GOT3 (cell line): ENCODE data around the gene MEI4.
"Not testable (repeated sequence)": the region's sequence is repeated elsewhere in the genome, so short reads cannot be mapped to it uniquely, and the experiment has no call there.

ENCODE experiments used
- DNase-seq: peaks from one replicate; lab custom pipeline; 2025; ENCODE audit warnings: mixed read lengths; lab: John Stamatoyannopoulos, UW

The MEI4 gene

GRCh38 chr6:77678048-77678447 is 25.2 kb downstream of the MEI4 start:
- DNase-seq: no peak

GRCh38 chr6:77683515-77683914 is 30.7 kb downstream of the MEI4 start:
- no peak for DNase-seq

DNA sequence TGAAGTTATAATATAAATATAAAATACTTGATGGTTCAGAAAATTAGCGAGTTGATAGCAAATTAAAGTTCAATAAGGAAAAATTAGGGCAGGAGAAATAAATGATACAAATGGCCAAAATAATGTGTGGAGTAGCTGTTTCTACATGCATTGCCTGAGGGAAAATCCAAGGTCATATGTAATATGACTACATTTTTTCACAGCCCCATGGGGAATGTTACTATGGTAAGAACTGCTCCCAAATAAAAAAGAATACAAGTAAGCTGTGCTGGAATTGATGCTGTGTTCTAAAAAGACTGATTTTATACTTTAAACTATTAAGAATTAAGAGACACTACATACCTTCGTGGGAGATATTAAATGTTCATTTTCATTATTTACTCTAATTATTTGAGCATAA is 34.1 kb downstream of the MEI4 start:
- DNase-seq: no peak

DNA sequence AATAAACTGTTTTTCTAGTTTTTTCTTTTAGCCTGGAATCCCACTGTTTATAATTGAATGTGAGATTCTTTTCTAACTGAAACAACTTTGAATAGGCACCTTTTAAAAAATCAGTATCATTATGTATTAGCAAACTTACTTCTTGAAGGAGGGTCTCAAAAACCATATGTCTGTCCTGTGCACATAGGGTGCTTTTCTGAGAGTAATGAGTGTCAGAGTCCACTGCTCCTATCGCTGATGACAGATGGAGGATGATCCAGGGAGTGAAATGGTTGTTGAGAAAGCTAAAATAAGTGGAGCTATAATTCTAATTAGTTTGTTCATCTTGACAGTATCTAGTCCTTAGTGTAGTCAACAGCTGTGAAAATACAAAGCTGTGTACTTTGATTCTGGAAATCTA is 35.8 kb downstream of the MEI4 start:
- no peak for DNase-seq

DNA sequence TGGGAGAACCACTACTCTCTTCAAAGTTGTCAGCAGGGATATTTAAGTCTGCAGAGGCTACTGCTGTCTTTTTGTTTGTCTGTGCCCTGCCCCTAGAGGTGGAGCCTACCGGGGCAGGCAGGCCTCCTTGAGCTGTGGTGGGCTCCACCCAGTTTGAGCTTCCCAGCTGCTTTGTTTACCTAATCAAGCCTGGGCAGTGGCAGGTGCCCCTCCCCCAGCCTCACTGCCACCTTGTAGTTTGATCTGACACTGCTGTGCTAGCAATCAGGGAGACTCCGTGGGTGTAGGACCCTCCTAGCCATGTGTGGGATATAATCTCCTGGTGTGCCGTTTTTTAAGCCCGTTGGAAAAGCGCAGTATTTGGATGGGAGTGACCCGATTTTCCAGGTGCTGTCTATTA is 47.3 kb downstream of the MEI4 start:
- DNase-seq: not testable (repeated sequence)

DNA sequence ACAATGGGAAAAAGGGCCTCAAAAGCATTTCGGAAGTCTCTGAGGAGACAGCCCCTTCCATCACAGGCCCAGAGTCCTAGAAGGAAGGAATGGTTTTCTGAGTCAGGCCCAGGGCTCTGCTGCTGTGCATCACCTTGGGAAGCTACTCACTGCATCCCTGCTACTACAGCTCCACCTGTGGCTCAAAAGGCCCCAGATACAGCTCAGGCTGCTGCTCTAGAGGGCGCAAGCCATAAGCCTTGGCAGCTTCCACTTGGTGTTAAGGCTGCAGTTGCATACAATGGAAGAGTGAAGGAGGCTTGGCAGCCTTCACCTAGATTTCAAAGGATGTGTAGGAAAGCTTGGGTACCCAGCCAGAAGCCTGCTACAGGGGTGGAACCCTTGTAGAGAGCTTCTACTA is 54.8 kb downstream of the MEI4 start:
- no peak for DNase-seq

- DNase-seq: no peak
These were observed 62.7 kb downstream of the MEI4 start for GRCh38 chr6:77715588-77715987.

DNA sequence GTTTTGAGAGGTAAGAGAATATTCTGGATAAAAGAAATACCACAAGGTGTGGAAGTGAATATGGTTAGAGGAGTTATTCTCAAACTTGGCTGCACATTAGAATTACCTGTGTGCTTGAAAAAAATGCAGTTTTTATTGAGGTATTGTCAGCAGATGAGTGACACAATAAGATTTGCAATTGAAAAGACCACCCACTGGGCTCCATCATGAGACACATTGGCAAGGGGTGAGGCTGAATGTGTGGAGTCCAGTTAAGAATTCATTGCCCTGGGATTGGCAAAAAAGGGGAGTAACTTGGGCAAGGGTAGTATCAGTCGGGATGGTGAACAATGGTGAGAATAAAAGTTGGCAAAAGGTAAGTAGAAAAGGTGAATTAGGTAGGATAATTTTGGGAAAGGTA is 63.5 kb downstream of the MEI4 start:
- DNase-seq: no peak

GRCh38 chr6:77736010-77736409 is 83.2 kb downstream of the MEI4 start:
- DNase-seq: not testable (repeated sequence)

DNA sequence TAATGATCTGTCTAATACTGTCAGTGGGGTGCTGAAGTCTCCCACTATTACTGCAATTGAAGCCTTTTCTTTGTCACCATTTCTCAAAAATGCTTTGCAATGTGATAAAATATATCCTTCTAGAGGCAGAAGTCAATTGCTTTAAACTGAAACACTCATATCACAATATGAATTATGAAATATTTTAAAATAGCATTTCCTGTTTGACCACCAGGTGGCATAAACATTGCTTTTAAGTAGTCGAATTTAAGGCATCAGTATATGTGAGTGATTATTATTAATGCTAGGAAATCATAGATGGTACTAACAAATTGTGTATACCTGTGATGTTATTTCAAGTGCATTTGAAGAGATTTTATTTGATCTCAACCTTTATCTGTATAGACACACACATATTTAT is 87.5 kb downstream of the MEI4 start:
- no peak for DNase-seq

GRCh38 chr6:77752156-77752555 is 99.3 kb downstream of the MEI4 start:
- DNase-seq: not testable (repeated sequence)

- no peak for DNase-seq
These were observed 109.5 kb downstream of the MEI4 start for GRCh38 chr6:77762386-77762785.

GRCh38 chr6:77763124-77763523 is 110.3 kb downstream of the MEI4 start:
- no peak for DNase-seq

DNA sequence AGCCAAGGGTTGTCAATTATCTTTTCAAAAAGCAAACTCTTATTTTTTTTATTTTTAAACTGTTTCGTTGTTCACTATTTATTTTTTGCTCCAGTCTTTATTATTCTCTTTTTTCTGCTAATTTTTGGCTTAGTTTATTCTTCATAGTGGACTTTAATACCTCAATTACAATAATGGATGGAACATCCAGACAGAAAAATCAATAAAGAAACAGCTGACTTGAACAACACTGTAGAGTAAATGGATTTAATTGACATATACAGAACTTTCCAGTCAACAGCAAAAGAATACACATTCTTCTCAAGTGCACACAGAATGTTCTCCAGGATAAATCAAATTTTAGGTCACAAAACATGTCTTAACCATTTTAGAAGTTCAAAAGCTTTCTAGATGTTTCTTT is 111.5 kb downstream of the MEI4 start:
- DNase-seq: no peak

- no peak for DNase-seq
These were observed 120.5 kb downstream of the MEI4 start for GRCh38 chr6:77773157-77773822.

DNA sequence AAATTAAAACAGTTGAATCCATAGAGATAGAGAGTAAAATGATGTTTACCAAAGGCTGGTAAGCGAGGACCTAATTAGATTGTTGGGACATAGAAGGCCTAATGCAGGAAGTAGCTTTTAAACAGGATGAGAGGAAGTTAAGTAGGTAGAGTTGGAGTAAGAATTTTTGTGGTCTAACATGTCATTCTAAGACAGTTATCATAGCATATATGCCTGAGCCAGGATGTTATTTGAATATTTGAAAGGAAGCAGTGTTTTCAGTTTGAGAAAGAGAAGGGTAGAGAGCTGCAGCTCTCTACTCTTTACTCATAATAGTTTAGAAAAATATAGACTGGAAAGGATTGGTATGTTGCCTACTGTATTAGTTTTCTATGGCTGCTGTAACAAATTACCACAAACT is 121.6 kb downstream of the MEI4 start:
- no peak for DNase-seq

GRCh38 chr6:77776441-77776840 is 123.6 kb downstream of the MEI4 start:
- DNase-seq: no peak

- DNase-seq: no peak
These were observed 125.7 kb downstream of the MEI4 start for GRCh38 chr6:77778527-77778926.

GRCh38 chr6:77786935-77787629 is 134.2 kb downstream of the MEI4 start:
- DNase-seq: no peak

DNA sequence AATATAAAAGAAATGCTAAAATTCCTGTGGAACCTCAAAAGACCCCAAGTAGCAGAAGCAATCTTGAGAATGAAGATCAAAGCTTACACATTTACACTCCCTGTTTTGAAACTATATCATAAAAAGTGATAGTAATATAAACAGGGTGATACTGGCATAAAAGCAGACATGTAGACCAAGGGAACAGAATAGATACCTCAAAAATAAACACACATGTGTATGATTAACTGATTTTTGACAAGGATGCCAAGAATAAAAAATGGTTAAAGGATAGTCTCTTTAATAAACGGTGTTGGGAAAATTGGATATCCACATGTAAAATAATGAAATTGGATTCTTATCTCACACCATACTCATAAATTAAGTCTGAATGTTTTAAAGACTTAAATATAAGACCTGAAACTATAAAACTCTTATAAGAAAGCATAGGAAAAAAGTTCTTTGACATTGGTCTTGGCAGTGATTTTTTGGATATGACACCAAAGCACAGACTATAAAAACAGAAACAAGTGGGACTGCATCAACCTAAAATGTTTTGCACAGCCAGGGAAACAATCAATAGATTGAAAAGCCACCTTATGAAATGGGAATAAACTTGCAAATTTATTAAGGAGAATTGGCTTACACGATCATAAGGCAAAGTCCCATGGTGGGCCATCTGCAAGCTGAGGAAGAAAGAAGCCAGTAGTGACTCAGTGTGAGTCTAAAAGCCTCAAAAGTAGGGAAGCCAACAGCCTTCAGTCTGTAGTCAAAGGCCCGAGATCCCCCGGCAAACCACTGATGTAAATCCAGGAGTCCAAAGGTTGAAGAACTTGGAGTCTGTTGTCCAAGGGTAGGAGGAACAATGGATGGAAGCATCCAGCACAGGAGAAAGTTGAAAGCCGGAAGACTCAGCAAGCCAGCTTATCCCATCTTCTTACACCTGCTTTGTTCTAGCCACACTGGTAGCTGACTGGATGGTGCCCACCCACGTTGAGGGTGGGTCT is 144.3 kb downstream of the MEI4 start:
- no peak for DNase-seq

DNA sequence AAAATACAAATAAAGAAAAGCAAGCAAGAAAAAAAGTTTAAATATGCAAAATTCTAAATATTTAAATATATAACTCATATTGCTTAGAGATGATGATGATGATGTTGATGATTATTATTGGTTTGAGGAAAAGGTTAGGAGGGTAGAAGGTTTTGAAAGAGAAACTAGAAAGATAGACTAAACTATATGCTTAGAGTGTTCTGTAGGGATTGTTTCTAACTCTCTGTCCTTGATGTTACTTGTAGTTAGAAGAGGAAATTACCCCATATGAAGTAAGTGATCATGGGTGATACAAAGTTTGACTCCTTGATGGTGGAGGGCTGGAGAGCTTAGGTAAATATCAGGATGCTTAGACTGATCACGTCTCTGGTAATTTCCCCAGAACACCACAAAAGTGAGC is 159.5 kb downstream of the MEI4 start:
- DNase-seq: no peak

GRCh38 chr6:77813090-77813489 is 160.3 kb downstream of the MEI4 start:
- DNase-seq: no peak

DNA sequence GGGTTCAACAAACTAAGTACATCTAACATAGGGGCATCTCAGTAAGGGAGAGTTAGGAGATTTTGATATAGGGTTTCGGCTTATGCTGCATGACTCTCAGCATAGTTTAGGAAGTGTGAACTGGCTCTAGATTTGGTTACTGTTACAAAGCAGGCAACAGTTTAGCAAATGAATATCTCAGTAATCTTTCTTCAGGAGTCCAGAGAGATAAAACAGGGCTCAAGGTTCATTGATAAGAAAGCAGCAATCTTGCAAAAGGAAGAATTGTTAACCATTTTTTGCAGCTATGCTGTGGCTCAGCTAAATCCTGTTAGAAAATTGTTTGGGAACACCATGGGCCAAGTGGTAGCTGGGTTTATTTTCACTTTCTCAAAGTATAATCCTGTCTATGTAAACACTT is 161.3 kb downstream of the MEI4 start:
- no peak for DNase-seq
